Mesendoderm (in vitro differentiated cells): ENCODE data around the gene FGFRL1. TPM values are rescaled to one million over a fixed set of nuclear protein-coding genes. Genes with fewer than 3 reads are reported as not detected.
A peak's percentile ranks its signal among the peaks of the same experiment; 100 is the strongest.

Experiments
- DNase-seq: peaks from one replicate; pipeline ENCODE4 v3.0.0; 2013
- H2AK5ac ChIP-seq: 2 replicates; pipeline ENCODE4 v1.6.1; 2013; ENCODE audit warnings: low read length, inconsistent platforms
- H2BK120ac ChIP-seq: 2 replicates; pipeline ENCODE4 v1.6.1; 2013; ENCODE audit warnings: low read depth, mild to moderate bottlenecking, low read length, moderate library complexity, mixed read lengths
- H2BK15ac ChIP-seq: replicated peaks from 2 replicates; pipeline ENCODE4 v1.6.1; 2013; ENCODE audit warnings: low read depth, mild to moderate bottlenecking, moderate library complexity
- H2BK5ac ChIP-seq: 2 replicates; pipeline ENCODE4 v1.6.1; 2013; ENCODE audit warnings: low read length, inconsistent platforms
- H3K18ac ChIP-seq: 2 replicates; pipeline ENCODE4 v1.6.1; 2013; ENCODE audit warnings: mild to moderate bottlenecking, low read length, mixed read lengths
- H3K23ac ChIP-seq: one replicate; pipeline ENCODE4 v1.6.1; 2013; ENCODE audit warnings: low read length
- H3K27ac ChIP-seq: 2 replicates; pipeline ENCODE4 v1.5.1; 2013; ENCODE audit warnings: low read depth, mild to moderate bottlenecking, inconsistent platforms, low read length, moderate library complexity
- H3K27me3 ChIP-seq: 2 replicates; pipeline ENCODE4 v1.6.1; 2013; ENCODE audit warnings: low read length, control low read depth, mild to moderate bottlenecking, inconsistent platforms; ENCODE audit not compliant: insufficient read depth, poor library complexity
- H3K36me3 ChIP-seq: 2 replicates; pipeline ENCODE4 v1.6.1; 2013; ENCODE audit warnings: low read length, inconsistent platforms; ENCODE audit not compliant: control insufficient read depth, insufficient read depth
- H3K4ac ChIP-seq: one replicate; pipeline ENCODE4 v1.6.1; 2013; ENCODE audit warnings: low read depth, mild to moderate bottlenecking, low read length, moderate library complexity
- H3K4me1 ChIP-seq: 2 replicates; pipeline ENCODE4 v1.6.1; 2013; ENCODE audit warnings: low read depth, low read length, inconsistent platforms; ENCODE audit not compliant: control insufficient read depth
- H3K4me2 ChIP-seq: 2 replicates; pipeline ENCODE4 v1.6.1; 2013; ENCODE audit warnings: low read length
- H3K4me3 ChIP-seq: 2 replicates; pipeline ENCODE4 v1.5.1; 2013; ENCODE audit warnings: mild to moderate bottlenecking, low read length
- H3K56ac ChIP-seq: one replicate; pipeline ENCODE4 v1.6.1; 2013; ENCODE audit warnings: low read length
- H3K79me1 ChIP-seq: 2 replicates; pipeline ENCODE4 v1.6.1; 2013; ENCODE audit warnings: low read length, inconsistent platforms
- H3K79me2 ChIP-seq: 2 replicates; pipeline ENCODE4 v1.6.1; 2013; ENCODE audit warnings: mild to moderate bottlenecking, low read length; ENCODE audit not compliant: control insufficient read depth, insufficient read depth
- H3K9ac ChIP-seq: 2 replicates; pipeline ENCODE4 v1.6.1; 2013; ENCODE audit warnings: low read length, inconsistent platforms
- H4K5ac ChIP-seq: one replicate; pipeline ENCODE4 v1.6.1; 2013; ENCODE audit warnings: low read length
- H4K8ac ChIP-seq: one replicate; pipeline ENCODE4 v1.6.1; 2013; ENCODE audit warnings: low read depth, mild to moderate bottlenecking, control low read depth, low read length, moderate library complexity
- WGBS: extraction: QIAGEN DNeasy Blood & Tissue Kit; methylation state at CpG from one replicate; pipeline ENCODE4 v1.1.7; 2013; ENCODE audit warnings: low lambda C conversion rate, missing lambda C conversion rate; ENCODE audit not compliant: insufficient coverage; ENCODE audit errors: extremely low coverage; 5-methylcytosine and 5-hydroxymethylcytosine counted together
- polyA plus RNA-seq, 2 experiments: library from polyadenylated mRNA; stranded (reverse); fragments of 200-250 nt; gene quantifications; one replicate each; pipeline ENCODE4 v1.2.3, GENCODE V29; 2013

FGFRL1 gene
- polyA plus RNA-seq (2013, experiment 1 of 2), result 10.8 TPM
- polyA plus RNA-seq (2013, experiment 2 of 2), result 11.3 TPM

- peak; percentile 88 for DNase-seq
- Histone ChIP-seq H3K36me3 (no peaks in the 10 kb centered on the region), H3K4me3 (peak within 1 kb of the TSS; percentile 36), H2BK5ac (no peak within 1 kb of the TSS), H3K9ac (peak within 1 kb of the TSS; percentile 54), H2BK120ac (no peak within 1 kb of the TSS), H3K4ac (no peak within 1 kb of the TSS), H3K56ac (peak within 1 kb of the TSS; percentile 75), H3K4me2 (peak within 1 kb of the TSS; percentile 34), H3K27me3 (peaks cover 19% of the 10 kb centered on the region), H2AK5ac (no peak within 1 kb of the TSS), H3K23ac (no peak within 1 kb of the TSS), H3K79me2 (no peaks in the 10 kb centered on the region), H4K8ac (no peak within 1 kb of the TSS), H4K5ac (no peak within 1 kb of the TSS), H3K18ac (peak within 1 kb of the TSS; percentile 29), H3K79me1 (no peaks in the 10 kb centered on the region), H2BK15ac (no peak within 1 kb of the TSS), H3K4me1 (no peaks in the 10 kb centered on the region), H3K27ac (no peak within 1 kb of the TSS)
- WGBS, result no CpG with 5 or more reads among the region's 89 CpGs
Measured at GRCh38 chr4:1011022-1011665, at the start of gene FGFRL1. Gene FGFRL1 (plus strand): TSS chr4:1011626. CDS start chr4:1012486, 860 bp downstream.

GRCh38 chr4:962231-963208 is 48.9 kb upstream of the FGFRL1 start:
- Histone ChIP-seq H3K27ac (no peak overlapping the region), H3K18ac (no peak overlapping the region), H3K36me3 (no peaks in the 10 kb centered on the region), H3K56ac (no peak overlapping the region), H2BK120ac (no peak overlapping the region), H3K23ac (no peak overlapping the region), H3K4me1 (no peaks in the 10 kb centered on the region), H3K27me3 (peaks cover 2% of the 10 kb centered on the region), H3K79me1 (no peaks in the 10 kb centered on the region), H2BK5ac (no peak overlapping the region), H3K4me2 (no peak overlapping the region), H3K4ac (no peak overlapping the region), H2BK15ac (no peak overlapping the region), H3K79me2 (no peaks in the 10 kb centered on the region), H3K9ac (no peak overlapping the region), H4K8ac (no peak overlapping the region), H2AK5ac (no peak overlapping the region), H4K5ac (no peak overlapping the region), H3K4me3 (no peak overlapping the region)
- no CpG with 5 or more reads among the region's 54 CpGs for WGBS
- DNase-seq, result no peak

GRCh38 chr4:963276-964225 is 47.9 kb upstream of the FGFRL1 start:
- no CpG with 5 or more reads among the region's 39 CpGs for WGBS
- no peaks in the 10 kb centered on the region for H3K36me3 ChIP-seq
- no peak overlapping the region for H2BK15ac ChIP-seq
- H3K4me1 ChIP-seq, result no peaks in the 10 kb centered on the region
- H3K56ac ChIP-seq, result no peak overlapping the region
- H4K8ac ChIP-seq, result no peak overlapping the region
- no peak overlapping the region for H3K4me3 ChIP-seq
- no peak overlapping the region for H3K4me2 ChIP-seq
- no peaks in the 10 kb centered on the region for H3K79me1 ChIP-seq
- no peak overlapping the region for H3K27ac ChIP-seq
- H3K18ac ChIP-seq, result no peak overlapping the region
- H2BK120ac ChIP-seq, result no peak overlapping the region
- no peak overlapping the region for H3K4ac ChIP-seq
- DNase-seq, result no peak
- H3K23ac ChIP-seq, result no peak overlapping the region
- no peak overlapping the region for H2AK5ac ChIP-seq
- H3K79me2 ChIP-seq, result no peaks in the 10 kb centered on the region
- no peak overlapping the region for H4K5ac ChIP-seq
- no peak overlapping the region for H3K9ac ChIP-seq
- no peak overlapping the region for H2BK5ac ChIP-seq
- peaks cover 5% of the 10 kb centered on the region for H3K27me3 ChIP-seq

GRCh38 chr4:964346-965025 is 46.9 kb upstream of the FGFRL1 start:
- Histone ChIP-seq H3K4me1 (no peaks in the 10 kb centered on the region), H2AK5ac (no peak overlapping the region), H3K4me3 (no peak overlapping the region), H3K9ac (no peak overlapping the region), H2BK120ac (no peak overlapping the region), H4K8ac (no peak overlapping the region), H2BK5ac (no peak overlapping the region), H3K56ac (no peak overlapping the region), H3K4ac (no peak overlapping the region), H3K79me1 (no peaks in the 10 kb centered on the region), H3K27me3 (peaks cover 5% of the 10 kb centered on the region), H3K79me2 (no peaks in the 10 kb centered on the region), H3K4me2 (no peak overlapping the region), H4K5ac (no peak overlapping the region), H3K18ac (no peak overlapping the region), H3K27ac (no peak overlapping the region), H3K36me3 (no peaks in the 10 kb centered on the region), H3K23ac (no peak overlapping the region), H2BK15ac (no peak overlapping the region)
- WGBS, result no CpG with 5 or more reads among the region's 23 CpGs
- no peak for DNase-seq
